Gastrocnemius medialis (tissue), 4 donors: ENCODE data around the gene ACVRL1. TPM values are rescaled to one million over a fixed set of nuclear protein-coding genes. Genes with fewer than 3 reads are reported as not detected.

Experiments
- ATAC-seq, 2 donors: fragments of 150-250 bp; one replicate each; pipeline ENCODE4 v1.9.1; 2016
- DNase-seq, 2 donors: peaks; one replicate each; pipeline ENCODE4 v3.0.0-alpha.2; 2019
- H3K27ac ChIP-seq, 4 donors: fragments of 200-600 bp; sonication (generic); 1 replicate in 1 of 4; 2 replicates in 3 of 4; pipeline ENCODE4 v1.5.1; 2016 to 2018; ENCODE audit warnings: mild to moderate bottlenecking in 2 of 4, moderate library complexity in 1 of 4
- H3K27me3 ChIP-seq, 3 donors: fragments of 200-600 bp; sonication (generic) in 2 of 3; 1 replicate in 1 of 3; 2 replicates in 2 of 3; pipeline versions ENCODE4 v1.5.1 to v1.6.0; 2016 to 2019; ENCODE audit warnings: mild to moderate bottlenecking in 1 of 3, moderate library complexity in 1 of 3
- H3K36me3 ChIP-seq, 2 donors: fragments of 200-600 bp; sonication (generic) in 1 of 2; one replicate each; pipeline ENCODE4 v1.5.1; 2017 to 2018
- H3K4me1 ChIP-seq, 2 donors: fragments of 200-600 bp; sonication (generic) in 1 of 2; one replicate each; pipeline ENCODE4 v1.5.1; 2016 to 2017; ENCODE audit warnings: mild to moderate bottlenecking in 2 of 2
- H3K4me3 ChIP-seq, 4 donors: fragments of 200-600 bp; sonication (generic) in 3 of 4; 1 replicate in 1 of 4; 2 replicates in 3 of 4; pipeline ENCODE4 v1.5.1; 2016 to 2019; ENCODE audit warnings: mild to moderate bottlenecking in 2 of 4
- H3K9me3 ChIP-seq, 3 donors: fragments of 200-600 bp; sonication (generic) in 2 of 3; 1 replicate in 1 of 3; 2 replicates in 2 of 3; pipeline ENCODE4 v1.5.1; 2016 to 2019
- POLR2A ChIP-seq, 2 donors: fragments of 450-650 bp; IDR thresholded peaks; one replicate each; pipeline ENCODE4 v1.6.1; 2017; ENCODE audit warnings: antibody characterized with exemption in 2 of 2, mild to moderate bottlenecking in 2 of 2, moderate library complexity in 2 of 2
- in situ Hi-C, 4 donors: fragments of 200-750 bp; cut with MboI; loops; one replicate each; pipeline versions ENCODE4 v1.15.0 to v1.8.0; 2017; ENCODE audit warnings: low sequenced_read_pairs in 4 of 4
- intact Hi-C: fragments of 100-400 bp; cut with DNase I; formaldehyde crosslinking; loops from one replicate; pipeline ENCODE4 v1.15.1; 2023; ENCODE audit warnings: low total_unique reads
- total RNA-seq, 4 donors: library from RNA; depleted of rRNA; stranded (reverse); fragments of >200 nt; gene quantifications; one replicate each; pipeline versions ENCODE4 v1.1.0 to v1.2.3, GENCODE V29; 2016
- TF ChIP-seq, protein P1 (sequence below), 5 experiments: fragments of 450-650 bp in 3 of 5; fragments of 200-600 bp in 2 of 5; sonication (generic) in 2 of 5; IDR thresholded peaks in 4 of 5; conservative IDR thresholded peaks in 1 of 5; 1 replicate in 4 of 5; 2 replicates in 1 of 5; pipeline ENCODE4 v1.5.1; 2016 to 2019; ENCODE audit warnings: antibody characterized with exemption in 5 of 5, mild to moderate bottlenecking in 3 of 5, moderate library complexity in 3 of 5

Gene ACVRL1
- 10 to 100 TPM; 37.1 to 53.5 (median 43.3) TPM for total RNA-seq

DNA sequence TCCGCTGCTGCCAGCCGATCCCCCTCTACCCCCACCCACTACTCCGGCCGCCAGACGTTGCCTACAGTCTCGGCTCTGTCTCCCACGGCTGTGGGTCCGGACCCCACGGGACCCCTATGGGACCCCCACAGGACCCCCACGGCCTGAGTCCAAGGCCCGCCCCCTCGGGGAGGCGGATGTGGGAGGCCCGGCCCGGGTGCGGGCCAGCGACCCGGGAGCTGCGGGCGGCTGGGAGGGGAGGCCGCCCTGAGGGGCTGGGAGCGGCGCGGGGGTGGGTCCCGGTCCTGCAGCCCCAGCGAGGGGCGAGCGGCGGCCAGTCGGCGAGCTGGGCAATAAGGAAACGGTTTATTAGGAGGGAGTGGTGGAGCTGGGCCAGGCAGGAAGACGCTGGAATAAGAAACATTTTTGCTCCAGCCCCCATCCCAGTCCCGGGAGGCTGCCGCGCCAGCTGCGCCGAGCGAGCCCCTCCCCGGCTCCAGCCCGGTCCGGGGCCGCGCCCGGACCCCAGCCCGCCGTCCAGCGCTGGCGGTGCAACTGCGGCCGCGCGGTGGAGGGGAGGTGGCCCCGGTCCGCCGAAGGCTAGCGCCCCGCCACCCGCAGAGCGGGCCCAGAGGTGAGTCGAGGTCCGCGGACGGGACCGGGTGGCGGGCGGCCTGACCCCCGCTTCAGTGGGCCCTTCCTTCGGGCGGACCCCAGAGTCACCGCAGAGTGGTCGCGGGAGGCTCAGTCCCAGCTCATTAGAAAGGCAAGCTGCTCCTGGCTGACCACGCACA, at the start of gene ACVRL1:
Gene ACVRL1 (plus strand): TSS at position 422 of the 773 bp plus-strand sequence. CDS start 4,971 bp downstream, outside the sequence.
- no peak for DNase-seq
- H3K4me1 ChIP-seq = peaks cover 28 to 36% of the 10 kb centered on the region in 2 donors
- intact Hi-C loops = no loop called here

DNA sequence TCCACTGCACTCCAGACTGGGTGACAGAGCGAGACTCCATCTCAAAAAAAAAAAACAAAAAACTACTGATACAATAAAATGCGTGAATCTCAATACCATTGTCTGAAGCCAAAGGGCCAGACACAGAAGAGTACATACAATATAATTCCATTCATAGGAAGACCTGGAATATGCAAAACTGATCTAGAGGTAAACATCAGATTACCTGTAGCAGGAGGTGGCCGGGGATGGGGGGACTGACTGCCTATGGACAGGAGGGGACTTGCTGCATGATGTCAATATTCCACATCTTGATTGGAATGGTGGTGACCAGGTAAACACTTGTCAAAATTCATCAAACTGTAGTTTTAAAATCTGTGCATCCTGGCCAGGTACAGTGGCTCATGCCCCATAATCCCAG, 46.3 kb upstream of the ACVRL1 start:
- no peak for DNase-seq
- Histone ChIP-seq H3K27ac (no peak overlapping the region), H3K4me1 (peaks cover 0 to 11% of the 10 kb centered on the region in 2 donors), H3K4me3 (no peak overlapping the region), H3K36me3 (no peaks in the 10 kb centered on the region), H3K27me3 (peaks cover 5 to 22% (median 19%) of the 10 kb centered on the region in 3 donors), H3K9me3 (no peaks in the 10 kb centered on the region)
- ATAC-seq = no peak
- in situ Hi-C loops (no loop called here), intact Hi-C loops (no loop called here)
- TF ChIP-seq, protein P1, sequence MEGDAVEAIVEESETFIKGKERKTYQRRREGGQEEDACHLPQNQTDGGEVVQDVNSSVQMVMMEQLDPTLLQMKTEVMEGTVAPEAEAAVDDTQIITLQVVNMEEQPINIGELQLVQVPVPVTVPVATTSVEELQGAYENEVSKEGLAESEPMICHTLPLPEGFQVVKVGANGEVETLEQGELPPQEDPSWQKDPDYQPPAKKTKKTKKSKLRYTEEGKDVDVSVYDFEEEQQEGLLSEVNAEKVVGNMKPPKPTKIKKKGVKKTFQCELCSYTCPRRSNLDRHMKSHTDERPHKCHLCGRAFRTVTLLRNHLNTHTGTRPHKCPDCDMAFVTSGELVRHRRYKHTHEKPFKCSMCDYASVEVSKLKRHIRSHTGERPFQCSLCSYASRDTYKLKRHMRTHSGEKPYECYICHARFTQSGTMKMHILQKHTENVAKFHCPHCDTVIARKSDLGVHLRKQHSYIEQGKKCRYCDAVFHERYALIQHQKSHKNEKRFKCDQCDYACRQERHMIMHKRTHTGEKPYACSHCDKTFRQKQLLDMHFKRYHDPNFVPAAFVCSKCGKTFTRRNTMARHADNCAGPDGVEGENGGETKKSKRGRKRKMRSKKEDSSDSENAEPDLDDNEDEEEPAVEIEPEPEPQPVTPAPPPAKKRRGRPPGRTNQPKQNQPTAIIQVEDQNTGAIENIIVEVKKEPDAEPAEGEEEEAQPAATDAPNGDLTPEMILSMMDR (IDR thresholded peaks at IDR 0.05 in 4 of 5, conservative IDR thresholded peaks at IDR 0.05 in 1 of 5) = no peak
- no peak for TF ChIP-seq POLR2A (IDR thresholded peaks at IDR 0.05)

More for the DNA sequence above, at the start of gene ACVRL1:
- TF ChIP-seq POLR2A (IDR thresholded peaks at IDR 0.05) = no peak
- TF ChIP-seq, protein P1 (IDR thresholded peaks at IDR 0.05 in 4 of 5, conservative IDR thresholded peaks at IDR 0.05 in 1 of 5) = no peak
- Histone ChIP-seq H3K36me3 (no peaks in the 10 kb centered on the region), H3K27ac (peak within 1 kb of the TSS; percentile 78 to 91 (median 86)), H3K9me3 (no peaks in the 10 kb centered on the region), H3K4me3 (peak within 1 kb of the TSS; percentile 44 to 70 (median 60)), H3K27me3 (peaks cover 12 to 18% (median 15%) of the 10 kb centered on the region in 3 donors)
- ATAC-seq = no peak
- in situ Hi-C loops = no loop called here

DNA sequence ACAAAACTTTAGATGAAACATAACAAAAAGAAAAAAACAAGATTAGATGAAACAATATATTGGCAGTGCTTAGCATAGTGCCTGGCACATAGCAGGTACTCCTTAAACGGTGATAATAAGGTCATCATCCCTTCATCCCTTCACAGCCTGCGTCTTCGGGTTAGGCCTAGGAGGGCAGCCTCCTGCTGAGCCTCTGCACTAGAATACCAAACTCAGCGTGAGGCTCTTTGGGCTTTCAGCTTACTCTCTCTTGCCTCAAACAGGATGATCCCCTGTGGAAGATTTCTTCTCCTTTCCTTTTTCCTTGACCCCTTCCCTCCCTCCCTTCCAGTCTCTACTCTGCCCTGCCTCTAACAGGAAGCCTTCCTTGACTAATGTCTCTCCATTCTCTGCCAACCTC, 44.4 kb upstream of the ACVRL1 start:
- intact Hi-C loops = no loop called here
- Histone ChIP-seq H3K36me3 (no peaks in the 10 kb centered on the region), H3K4me3 (no peak overlapping the region), H3K9me3 (no peaks in the 10 kb centered on the region), H3K27me3 (peaks cover 5 to 22% (median 21%) of the 10 kb centered on the region in 3 donors), H3K4me1 (peaks cover 0 to 11% of the 10 kb centered on the region in 2 donors), H3K27ac (no peak overlapping the region)
- ATAC-seq (no peak), DNase-seq (no peak)
- TF ChIP-seq, protein P1 (IDR thresholded peaks at IDR 0.05 in 4 of 5, conservative IDR thresholded peaks at IDR 0.05 in 1 of 5) = no peak
- no peak for TF ChIP-seq POLR2A (IDR thresholded peaks at IDR 0.05)
- in situ Hi-C loops = no loop called here

DNA sequence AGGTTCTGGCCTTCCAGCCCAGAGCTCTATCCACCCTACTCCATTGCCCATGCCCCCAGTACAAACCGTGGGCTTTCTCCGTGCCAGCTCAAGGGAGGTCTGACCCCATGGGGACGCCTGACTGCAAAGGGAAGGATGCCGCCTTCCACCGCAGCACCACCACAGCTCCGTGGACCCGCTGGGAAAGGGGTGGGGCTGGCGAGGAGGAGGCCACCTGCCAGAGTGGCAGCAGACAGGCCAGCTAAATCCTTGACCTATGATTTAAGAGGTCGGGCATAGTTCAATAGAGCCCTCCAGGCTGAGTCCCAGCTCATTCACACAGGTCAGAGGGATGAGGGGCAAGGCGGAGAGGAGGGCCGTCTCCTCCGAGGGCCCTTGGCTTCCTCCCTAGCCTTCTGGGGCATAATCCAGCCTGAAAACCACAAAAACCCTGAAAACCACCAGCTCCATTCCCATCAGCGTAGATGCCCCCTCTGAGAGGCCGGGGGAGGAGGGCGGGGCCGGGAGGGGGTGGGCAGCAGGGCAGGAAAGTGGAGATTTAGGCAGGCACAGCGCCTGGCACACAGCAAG, 43.9 kb upstream of the ACVRL1 start:
- no peak for ATAC-seq

More for the DNA sequence above, 43.9 kb upstream of the ACVRL1 start:
- H3K4me1 ChIP-seq = peaks cover 0 to 11% of the 10 kb centered on the region in 2 donors
- no peak overlapping the region for H3K27ac ChIP-seq
- no peaks in the 10 kb centered on the region for H3K36me3 ChIP-seq
- DNase-seq = no peak
- in situ Hi-C loops = no loop called here
- no peaks in the 10 kb centered on the region for H3K9me3 ChIP-seq
- intact Hi-C loops = no loop called here
- peak overlapping the region; percentile 23 to 65 (median 39) for H3K4me3 ChIP-seq
- TF ChIP-seq, protein P1 (IDR thresholded peaks at IDR 0.05 in 4 of 5, conservative IDR thresholded peaks at IDR 0.05 in 1 of 5) = no peak
- no peak for TF ChIP-seq POLR2A (IDR thresholded peaks at IDR 0.05)
- peaks cover 5 to 25% (median 22%) of the 10 kb centered on the region in 3 donors for H3K27me3 ChIP-seq
